GM19043 (cell line): ENCODE measurements around the gene BMF.
"Not testable (repeated sequence)": the region's sequence is repeated elsewhere in the genome, so short reads cannot be mapped to it uniquely, and the experiment has no call there.

Experiments
- ATAC-seq: cut with Tn5 transposase; IDR thresholded peaks from one replicate; pipeline ENCODE4 v1.9.1; 2021; ENCODE audit warnings: low read depth; ENCODE audit not compliant: unreplicated experiment

BMF gene

GRCh38 chr15:40128766-40129660 is 20.3 kb upstream of the BMF start:
- ATAC-seq, result no peak

- ATAC-seq, result no peak
Measured at GRCh38 chr15:40125950-40126349, 17.3 kb upstream of the BMF start.

GRCh38 chr15:40124807-40125285 is 16.2 kb upstream of the BMF start:
- not testable (repeated sequence) for ATAC-seq

GRCh38 chr15:40124333-40124732 is 15.7 kb upstream of the BMF start:
- ATAC-seq, result not testable (repeated sequence)

GRCh38 chr15:40123863-40124262 is 15.2 kb upstream of the BMF start:
- not testable (repeated sequence) for ATAC-seq

GRCh38 chr15:40122989-40123388 is 14.3 kb upstream of the BMF start:
- ATAC-seq, result not testable (repeated sequence)

- ATAC-seq, result no peak
Measured at GRCh38 chr15:40121911-40122638, 13.4 kb upstream of the BMF start.

- no peak for ATAC-seq
Measured at GRCh38 chr15:40118473-40118872, 9.8 kb upstream of the BMF start.

- peak; percentile 93 for ATAC-seq
Measured at GRCh38 chr15:40115670-40116093, 7.0 kb upstream of the BMF start.

GRCh38 chr15:40115106-40115505 is 6.4 kb upstream of the BMF start:
- not testable (repeated sequence) for ATAC-seq

GRCh38 chr15:40114218-40114617 is 5.5 kb upstream of the BMF start:
- no peak for ATAC-seq

- ATAC-seq, result no peak
Measured at GRCh38 chr15:40112789-40113188, 4.1 kb upstream of the BMF start.

GRCh38 chr15:40111888-40112287 is 3.2 kb upstream of the BMF start:
- ATAC-seq, result no peak

- no peak for ATAC-seq
Measured at GRCh38 chr15:40110866-40111550, 2.3 kb upstream of the BMF start.

- ATAC-seq, result peak; percentile 3
Measured at GRCh38 chr15:40108061-40108854, 421 bp downstream of the BMF start.

GRCh38 chr15:40106203-40107161 is 2.2 kb downstream of the BMF start:
- ATAC-seq, result peak; percentile 29

GRCh38 chr15:40105517-40106202 is 3.0 kb downstream of the BMF start:
- no peak for ATAC-seq

GRCh38 chr15:40104865-40105516 is 3.7 kb downstream of the BMF start:
- ATAC-seq, result no peak
